Cardiac muscle cell (in vitro differentiated cells and primary cell): Measurements from ENCODE around the gene SLC7A4. TPM values are rescaled to one million over a fixed set of nuclear protein-coding genes. Genes with fewer than 3 reads are reported as not detected.
"Not testable (repeated sequence)": the region's sequence is repeated elsewhere in the genome, so short reads cannot be mapped to it uniquely, and the experiment has no call there.

Experiments used
- DNase-seq, 2 donors: peaks; one replicate each; pipeline versions ENCODE4 v3.0.0 to v3.0.0-alpha.2; 2010 to 2017; ENCODE audit warnings: low read depth in 1 of 2, low spot score in 1 of 2
- H3K27ac ChIP-seq: fragments of 200-600 bp; sonication (generic); 2 replicates; pipeline ENCODE4 v1.5.1; 2016
- H3K27me3 ChIP-seq: fragments of 200-600 bp; sonication (generic); 2 replicates; pipeline ENCODE4 v1.6.0; 2016; ENCODE audit warnings: control low read depth
- H3K36me3 ChIP-seq: fragments of 200-600 bp; sonication (generic); 2 replicates; pipeline ENCODE4 v1.5.1; 2016; ENCODE audit warnings: control low read depth
- H3K4me1 ChIP-seq: fragments of 200-600 bp; sonication (generic); 2 replicates; pipeline ENCODE4 v1.8.1; 2017; ENCODE audit warnings: low read depth, mild to moderate bottlenecking, mixed run types
- H3K4me3 ChIP-seq: fragments of 200-600 bp; sonication (generic); 2 replicates; pipeline ENCODE4 v1.5.1; 2016; ENCODE audit warnings: mild to moderate bottlenecking
- H3K9me3 ChIP-seq: fragments of 200-600 bp; sonication (generic); 2 replicates; pipeline ENCODE4 v1.5.1; 2017; ENCODE audit warnings: low read depth, mild to moderate bottlenecking, control low read depth
- polyA plus RNA-seq: library from polyadenylated mRNA; unstranded; fragments of >200 nt; fragmentation: Nextera tagmentation; extraction: Ambion mirVana; gene quantifications from 2 replicates; pipeline ENCODE4 v1.2.1, GENCODE V29; 2016
- total RNA-seq: library from RNA; depleted of rRNA; stranded (reverse); fragments of >200 nt; gene quantifications from 2 replicates; pipeline ENCODE4 v1.2.3, GENCODE V29; 2016
- TF ChIP-seq, protein P1 (sequence below): IDR thresholded peaks from 2 replicates; pipeline ENCODE4 v1.5.1; 2012; ENCODE audit warnings: low read depth, mild to moderate bottlenecking, low read length

Gene SLC7A4
- total and polyA plus RNA-seq, 2 experiments from 2014 or later: 1.8 to 4.4 TPM

DNA sequence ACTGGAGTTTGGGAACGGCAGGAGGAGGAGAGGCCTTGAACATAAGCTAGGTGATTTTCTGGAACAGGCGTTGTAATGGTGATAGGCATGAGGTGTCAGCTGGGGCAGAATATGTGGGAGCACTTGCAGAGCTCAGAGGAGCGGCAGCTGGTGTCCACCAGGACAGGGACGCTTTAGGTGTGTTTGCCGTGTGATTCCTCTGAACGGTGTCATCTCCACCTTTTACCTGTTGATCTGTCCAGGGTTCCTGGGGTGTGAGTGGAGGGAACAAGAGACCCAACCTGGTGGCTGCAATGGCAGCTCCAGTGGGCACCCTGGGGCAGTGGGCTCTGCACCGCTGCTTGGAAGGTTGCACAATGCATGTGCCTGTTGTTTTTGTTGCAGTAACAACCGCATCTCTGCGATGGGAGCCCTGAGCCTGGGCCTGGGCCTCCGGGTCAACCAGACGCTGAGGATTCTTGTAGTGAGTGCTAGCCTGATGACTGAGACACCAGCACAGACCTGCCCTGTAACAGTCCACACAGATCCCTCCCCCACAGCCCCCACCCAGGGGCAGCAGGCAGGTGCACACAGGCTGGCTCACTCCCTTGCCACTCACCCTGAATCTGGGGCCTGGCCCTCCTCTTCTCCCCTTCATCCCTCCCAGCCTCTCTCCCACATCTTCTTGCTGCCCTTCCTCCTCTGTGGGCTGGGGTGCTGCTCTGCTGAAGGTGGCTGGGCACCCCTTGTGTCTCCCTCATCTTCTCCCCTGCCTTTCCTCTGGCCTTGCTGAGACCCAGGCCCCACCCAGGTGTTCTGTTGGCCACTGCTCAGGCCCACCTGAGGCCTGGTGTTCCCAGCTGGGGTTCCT is 22.6 kb upstream of the SLC7A4 start:
- Histone ChIP-seq H3K27ac (no peak overlapping the region), H3K9me3 (no peaks in the 10 kb centered on the region), H3K36me3 (no peaks in the 10 kb centered on the region), H3K27me3 (no peaks in the 10 kb centered on the region), H3K4me1 (no peaks in the 10 kb centered on the region), H3K4me3 (no peak overlapping the region)
- TF ChIP-seq, protein P1, sequence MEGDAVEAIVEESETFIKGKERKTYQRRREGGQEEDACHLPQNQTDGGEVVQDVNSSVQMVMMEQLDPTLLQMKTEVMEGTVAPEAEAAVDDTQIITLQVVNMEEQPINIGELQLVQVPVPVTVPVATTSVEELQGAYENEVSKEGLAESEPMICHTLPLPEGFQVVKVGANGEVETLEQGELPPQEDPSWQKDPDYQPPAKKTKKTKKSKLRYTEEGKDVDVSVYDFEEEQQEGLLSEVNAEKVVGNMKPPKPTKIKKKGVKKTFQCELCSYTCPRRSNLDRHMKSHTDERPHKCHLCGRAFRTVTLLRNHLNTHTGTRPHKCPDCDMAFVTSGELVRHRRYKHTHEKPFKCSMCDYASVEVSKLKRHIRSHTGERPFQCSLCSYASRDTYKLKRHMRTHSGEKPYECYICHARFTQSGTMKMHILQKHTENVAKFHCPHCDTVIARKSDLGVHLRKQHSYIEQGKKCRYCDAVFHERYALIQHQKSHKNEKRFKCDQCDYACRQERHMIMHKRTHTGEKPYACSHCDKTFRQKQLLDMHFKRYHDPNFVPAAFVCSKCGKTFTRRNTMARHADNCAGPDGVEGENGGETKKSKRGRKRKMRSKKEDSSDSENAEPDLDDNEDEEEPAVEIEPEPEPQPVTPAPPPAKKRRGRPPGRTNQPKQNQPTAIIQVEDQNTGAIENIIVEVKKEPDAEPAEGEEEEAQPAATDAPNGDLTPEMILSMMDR: no peak
- no peak for DNase-seq

DNA sequence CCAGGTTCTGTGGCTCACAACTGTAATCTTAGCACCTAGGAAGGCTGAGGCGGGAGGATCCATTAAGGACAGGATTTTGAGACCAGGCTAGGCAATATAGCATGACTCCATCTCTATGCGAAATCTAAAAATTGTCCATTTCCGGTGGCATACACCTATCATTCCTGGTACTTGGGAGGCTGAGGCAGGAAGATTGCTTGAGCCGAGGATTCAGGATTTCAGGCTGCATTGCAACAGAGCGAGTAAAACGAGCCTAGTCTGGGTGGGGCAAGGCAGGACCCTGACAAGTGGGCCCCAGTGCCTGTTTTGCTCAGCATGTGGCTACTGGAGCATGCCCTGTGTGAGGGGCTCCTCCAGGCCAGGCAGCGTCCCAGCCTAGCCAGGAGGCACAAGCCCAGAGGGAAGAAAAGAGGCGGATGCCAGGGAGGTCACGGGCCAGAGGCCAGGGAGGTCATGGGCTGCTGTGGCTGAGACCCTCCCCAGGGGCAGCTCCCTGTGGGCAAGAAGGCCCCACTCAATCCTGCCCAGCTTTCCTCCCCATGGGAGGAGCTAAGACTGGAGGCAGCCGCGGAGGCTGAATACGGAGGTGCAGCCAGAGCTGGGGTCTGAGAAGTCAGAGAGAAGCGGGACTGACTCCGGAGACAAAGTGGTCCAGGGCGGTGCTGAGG is 21.8 kb upstream of the SLC7A4 start:
- no peak overlapping the region for H3K27ac ChIP-seq
- H3K4me3 ChIP-seq: no peak overlapping the region
- DNase-seq: no peak
- no peaks in the 10 kb centered on the region for H3K9me3 ChIP-seq
- H3K36me3 ChIP-seq: no peaks in the 10 kb centered on the region
- TF ChIP-seq, protein P1: no peak
- H3K4me1 ChIP-seq: no peaks in the 10 kb centered on the region
- no peaks in the 10 kb centered on the region for H3K27me3 ChIP-seq

DNA sequence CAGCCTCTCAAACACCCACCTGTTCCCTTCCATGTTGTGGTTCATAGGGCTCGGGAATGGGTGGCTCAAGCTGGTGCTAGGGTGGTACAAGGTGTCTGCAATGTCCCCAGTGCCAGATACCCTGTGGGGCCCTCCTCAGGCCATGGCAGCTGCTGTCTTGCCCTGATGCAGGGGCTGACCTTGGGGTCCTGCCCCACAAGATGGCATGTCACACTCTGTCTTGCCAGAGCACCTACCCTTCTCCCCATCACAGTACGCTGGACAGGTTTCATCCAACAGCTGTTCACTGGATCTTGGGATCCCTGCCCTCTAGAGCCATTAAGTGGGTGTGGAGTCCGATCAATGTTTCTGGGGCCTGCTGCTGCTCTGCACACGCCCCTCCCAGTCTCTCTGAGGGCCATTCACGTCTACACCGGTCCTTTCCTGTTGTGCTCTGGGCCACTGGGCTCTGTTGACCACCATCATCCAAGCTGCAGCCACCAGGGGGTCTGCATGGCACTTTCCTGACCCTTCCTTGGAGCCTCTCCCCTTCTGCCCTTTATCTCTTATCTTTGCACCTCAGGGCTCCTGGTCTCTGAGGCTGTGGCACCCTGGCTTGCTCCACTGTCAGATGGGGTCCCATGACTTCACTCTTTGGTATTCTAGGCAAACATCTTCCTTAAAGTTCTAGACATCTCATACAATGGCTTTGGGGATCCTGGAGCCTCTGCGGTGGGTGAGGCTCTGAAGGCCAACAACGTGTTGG is 20.5 kb upstream of the SLC7A4 start:
- DNase-seq: no peak
- TF ChIP-seq, protein P1: no peak
- no peak overlapping the region for H3K4me3 ChIP-seq
- no peaks in the 10 kb centered on the region for H3K27me3 ChIP-seq
- H3K4me1 ChIP-seq: no peaks in the 10 kb centered on the region
- no peaks in the 10 kb centered on the region for H3K9me3 ChIP-seq
- H3K27ac ChIP-seq: no peak overlapping the region
- H3K36me3 ChIP-seq: no peaks in the 10 kb centered on the region

DNA sequence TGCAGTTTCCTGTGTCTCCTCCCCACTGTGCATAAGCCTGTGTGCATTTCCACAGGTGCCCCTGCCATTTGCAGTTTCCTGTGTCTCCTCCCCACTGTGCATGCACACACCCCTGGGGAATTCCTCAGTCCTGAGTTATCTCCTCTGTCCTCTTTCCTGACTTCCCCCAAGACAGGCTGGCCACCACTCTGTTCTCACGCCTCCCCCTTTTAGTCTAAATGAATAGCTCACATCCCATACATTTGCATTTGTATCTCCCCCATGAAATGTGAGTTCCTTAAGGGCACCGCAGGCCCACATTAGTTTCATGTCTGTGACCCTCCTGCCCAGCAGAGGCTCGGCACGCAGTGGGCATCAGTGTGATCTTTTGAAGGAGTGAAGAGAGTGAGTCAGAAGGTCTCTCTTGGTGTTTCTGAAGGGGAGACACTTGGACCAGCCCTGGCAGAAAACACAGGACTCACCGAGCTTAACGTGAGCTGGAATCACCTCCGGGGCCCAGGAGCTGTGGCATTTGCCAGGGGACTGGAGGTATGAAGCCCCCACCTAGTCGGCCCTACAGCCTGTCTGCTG is 19.6 kb upstream of the SLC7A4 start:
- Histone ChIP-seq H3K9me3 (no peaks in the 10 kb centered on the region), H3K4me3 (no peak overlapping the region), H3K4me1 (no peaks in the 10 kb centered on the region), H3K36me3 (no peaks in the 10 kb centered on the region), H3K27me3 (no peaks in the 10 kb centered on the region), H3K27ac (no peak overlapping the region)
- DNase-seq: no peak
- TF ChIP-seq, protein P1: no peak

DNA sequence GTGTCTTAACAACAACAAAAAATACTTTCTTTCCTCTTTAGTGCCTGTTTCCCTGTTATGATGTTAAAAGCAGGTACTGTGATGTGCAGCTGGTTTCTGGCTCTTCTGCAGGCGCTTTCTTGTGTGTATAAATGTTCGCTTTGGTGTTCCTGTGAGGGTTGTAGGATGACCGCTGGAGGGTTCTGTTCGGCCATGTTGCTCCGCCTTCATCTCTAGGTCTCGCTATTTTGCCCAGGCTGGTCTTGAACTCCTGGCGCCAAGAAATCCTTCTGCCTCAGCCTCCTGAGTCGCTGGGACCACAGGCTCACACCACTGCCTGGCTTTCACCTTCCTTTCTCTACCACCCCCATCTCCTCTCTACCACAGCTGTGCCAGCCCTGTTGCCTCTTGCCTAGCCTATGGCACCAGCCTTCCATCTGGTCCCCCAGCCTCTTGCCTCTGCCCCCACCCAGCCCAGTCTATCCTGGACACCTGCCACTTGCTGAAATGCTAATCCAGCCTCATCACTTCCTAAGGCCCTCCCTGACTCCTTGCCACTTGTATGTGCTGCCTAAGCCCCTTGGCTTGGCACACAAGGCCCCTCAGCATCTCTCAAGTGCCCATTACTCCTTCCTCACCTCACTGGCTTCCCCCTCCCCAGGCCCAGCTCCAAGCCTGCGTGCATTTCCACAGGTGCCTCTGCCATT is 18.9 kb upstream of the SLC7A4 start:
- H3K27ac ChIP-seq: no peak overlapping the region
- DNase-seq: no peak
- no peaks in the 10 kb centered on the region for H3K9me3 ChIP-seq
- no peak overlapping the region for H3K4me3 ChIP-seq
- no peaks in the 10 kb centered on the region for H3K4me1 ChIP-seq
- TF ChIP-seq, protein P1: no peak
- no peaks in the 10 kb centered on the region for H3K36me3 ChIP-seq
- H3K27me3 ChIP-seq: no peaks in the 10 kb centered on the region

DNA sequence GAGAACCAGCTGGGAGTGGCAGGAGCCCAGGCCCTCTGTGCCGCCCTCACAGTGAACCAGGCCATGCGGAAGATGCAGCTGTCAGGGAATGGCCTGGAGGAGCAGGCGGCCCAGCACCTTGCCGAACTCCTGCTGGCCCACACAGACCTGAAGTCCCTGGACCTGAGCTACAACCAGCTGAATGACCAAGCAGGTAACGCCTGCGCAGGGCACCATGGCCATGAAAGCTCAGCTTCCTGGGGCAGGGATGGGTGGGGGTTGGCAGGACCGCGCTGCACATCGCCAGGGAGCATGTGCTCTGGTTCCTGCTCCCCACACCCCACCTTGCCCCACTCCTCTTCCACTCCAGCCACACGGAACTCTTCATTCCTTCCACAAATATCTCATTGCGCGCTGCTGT is 16.6 kb upstream of the SLC7A4 start:
- not testable (repeated sequence) for H3K4me1 ChIP-seq, H3K36me3 ChIP-seq, H3K27me3 ChIP-seq, H3K9me3 ChIP-seq, DNase-seq, H3K27ac ChIP-seq, H3K4me3 ChIP-seq

DNA sequence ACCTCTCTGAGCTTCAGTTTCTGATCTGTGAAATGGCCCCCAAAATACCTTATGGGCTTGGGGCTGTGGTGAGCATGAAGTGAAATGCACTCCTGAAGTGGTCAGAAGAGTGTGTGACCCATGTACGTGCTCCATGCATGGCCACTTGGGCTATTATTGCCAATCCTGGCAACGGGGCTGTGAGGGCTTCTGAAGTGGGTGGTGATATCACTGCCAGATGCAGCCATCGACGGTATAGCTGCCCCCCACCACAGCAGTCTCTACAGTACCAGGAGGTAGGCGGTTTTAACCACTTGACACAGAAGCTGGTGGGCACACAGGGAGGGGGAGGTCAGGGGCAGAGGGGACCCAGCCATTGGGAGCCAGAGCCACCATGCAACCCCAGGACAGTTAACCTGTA is 16.1 kb upstream of the SLC7A4 start:
- not testable (repeated sequence) for H3K27ac ChIP-seq, H3K4me3 ChIP-seq, H3K27me3 ChIP-seq, H3K36me3 ChIP-seq, DNase-seq, H3K4me1 ChIP-seq, H3K9me3 ChIP-seq
